Cardiac muscle cell (in vitro differentiated cells and primary cell): ENCODE results near the gene IL20RB. TPM values are rescaled to one million over a fixed set of nuclear protein-coding genes. Genes with fewer than 3 reads are reported as not detected.

Experiments used
- DNase-seq, 2 donors: peaks; one replicate each; pipeline versions ENCODE4 v3.0.0 to v3.0.0-alpha.2; 2010 to 2017; ENCODE audit warnings: low read depth in 1 of 2, low spot score in 1 of 2
- H3K27ac ChIP-seq: fragments of 200-600 bp; sonication (generic); 2 replicates; pipeline ENCODE4 v1.5.1; 2016
- H3K27me3 ChIP-seq: fragments of 200-600 bp; sonication (generic); 2 replicates; pipeline ENCODE4 v1.6.0; 2016; ENCODE audit warnings: control low read depth
- H3K36me3 ChIP-seq: fragments of 200-600 bp; sonication (generic); 2 replicates; pipeline ENCODE4 v1.5.1; 2016; ENCODE audit warnings: control low read depth
- H3K4me1 ChIP-seq: fragments of 200-600 bp; sonication (generic); 2 replicates; pipeline ENCODE4 v1.8.1; 2017; ENCODE audit warnings: low read depth, mild to moderate bottlenecking, mixed run types
- H3K4me3 ChIP-seq: fragments of 200-600 bp; sonication (generic); 2 replicates; pipeline ENCODE4 v1.5.1; 2016; ENCODE audit warnings: mild to moderate bottlenecking
- H3K9me3 ChIP-seq: fragments of 200-600 bp; sonication (generic); 2 replicates; pipeline ENCODE4 v1.5.1; 2017; ENCODE audit warnings: low read depth, mild to moderate bottlenecking, control low read depth
- polyA plus RNA-seq: library from polyadenylated mRNA; unstranded; fragments of >200 nt; fragmentation: Nextera tagmentation; extraction: Ambion mirVana; gene quantifications from 2 replicates; pipeline ENCODE4 v1.2.1, GENCODE V29; 2016
- total RNA-seq: library from RNA; depleted of rRNA; stranded (reverse); fragments of >200 nt; gene quantifications from 2 replicates; pipeline ENCODE4 v1.2.3, GENCODE V29; 2016
- TF ChIP-seq, protein P1 (sequence below): IDR thresholded peaks from 2 replicates; pipeline ENCODE4 v1.5.1; 2012; ENCODE audit warnings: low read depth, mild to moderate bottlenecking, low read length

IL20RB gene
- total and polyA plus RNA-seq, 2 experiments from 2014 or later, result 0.59 to 0.77 TPM

DNA sequence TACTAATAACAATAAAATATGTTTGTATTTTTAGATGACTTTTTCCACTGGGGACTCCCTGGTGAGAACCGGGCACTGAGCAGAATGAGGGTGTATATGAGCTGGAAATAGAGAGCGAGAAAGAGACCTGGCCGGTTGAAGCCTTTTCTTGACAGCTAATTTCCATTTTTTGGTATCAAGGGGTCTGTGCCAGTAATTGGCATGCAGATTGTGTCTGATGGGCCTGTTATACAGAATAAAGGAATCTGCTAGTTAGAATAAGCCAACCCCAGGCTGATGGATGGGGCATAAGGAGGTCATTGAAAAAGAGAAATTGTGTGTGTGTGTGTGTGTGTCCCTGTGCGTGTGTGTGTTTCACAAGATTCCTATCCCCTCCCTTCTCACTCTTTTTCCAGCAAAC lies 83.9 kb downstream of the IL20RB start:
- H3K36me3 ChIP-seq, result no peaks in the 10 kb centered on the region
- TF ChIP-seq, protein P1, sequence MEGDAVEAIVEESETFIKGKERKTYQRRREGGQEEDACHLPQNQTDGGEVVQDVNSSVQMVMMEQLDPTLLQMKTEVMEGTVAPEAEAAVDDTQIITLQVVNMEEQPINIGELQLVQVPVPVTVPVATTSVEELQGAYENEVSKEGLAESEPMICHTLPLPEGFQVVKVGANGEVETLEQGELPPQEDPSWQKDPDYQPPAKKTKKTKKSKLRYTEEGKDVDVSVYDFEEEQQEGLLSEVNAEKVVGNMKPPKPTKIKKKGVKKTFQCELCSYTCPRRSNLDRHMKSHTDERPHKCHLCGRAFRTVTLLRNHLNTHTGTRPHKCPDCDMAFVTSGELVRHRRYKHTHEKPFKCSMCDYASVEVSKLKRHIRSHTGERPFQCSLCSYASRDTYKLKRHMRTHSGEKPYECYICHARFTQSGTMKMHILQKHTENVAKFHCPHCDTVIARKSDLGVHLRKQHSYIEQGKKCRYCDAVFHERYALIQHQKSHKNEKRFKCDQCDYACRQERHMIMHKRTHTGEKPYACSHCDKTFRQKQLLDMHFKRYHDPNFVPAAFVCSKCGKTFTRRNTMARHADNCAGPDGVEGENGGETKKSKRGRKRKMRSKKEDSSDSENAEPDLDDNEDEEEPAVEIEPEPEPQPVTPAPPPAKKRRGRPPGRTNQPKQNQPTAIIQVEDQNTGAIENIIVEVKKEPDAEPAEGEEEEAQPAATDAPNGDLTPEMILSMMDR, result no peak

GRCh38 chr3:137046747-137047146 lies 89.0 kb downstream of the IL20RB start:
- Histone ChIP-seq H3K27me3 (no peaks in the 10 kb centered on the region), H3K27ac (no peak overlapping the region), H3K4me3 (no peak overlapping the region), H3K36me3 (no peaks in the 10 kb centered on the region), H3K4me1 (no peaks in the 10 kb centered on the region), H3K9me3 (no peaks in the 10 kb centered on the region)
- DNase-seq, result no peak
- TF ChIP-seq, protein P1, result no peak

More for the DNA sequence above, 83.9 kb downstream of the IL20RB start:
- DNase-seq, result no peak
- Histone ChIP-seq H3K27ac (no peak overlapping the region), H3K9me3 (no peaks in the 10 kb centered on the region), H3K4me1 (no peaks in the 10 kb centered on the region), H3K27me3 (no peaks in the 10 kb centered on the region), H3K4me3 (no peak overlapping the region)

DNA sequence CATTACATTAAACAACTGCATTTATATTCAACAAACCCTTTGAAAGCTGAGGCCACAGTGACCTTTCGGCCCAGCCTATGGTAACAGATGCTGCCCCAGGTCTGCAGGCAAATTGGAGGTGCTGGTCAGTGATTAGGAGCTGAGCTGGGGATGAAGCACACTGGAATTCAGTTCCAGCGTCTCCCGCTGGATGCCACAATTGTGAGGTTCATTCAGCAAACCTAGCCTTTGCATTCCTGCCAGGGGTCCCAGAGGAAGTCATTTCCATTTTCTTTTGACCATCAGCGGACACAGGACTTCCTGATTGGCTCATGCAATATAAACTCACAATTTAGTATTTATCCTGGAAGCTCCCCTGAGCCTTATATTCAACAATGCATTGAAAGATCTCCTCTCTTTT lies 89.5 kb downstream of the IL20RB start:
- no peak overlapping the region for H3K4me3 ChIP-seq
- TF ChIP-seq, protein P1, result no peak
- H3K36me3 ChIP-seq, result no peaks in the 10 kb centered on the region
- DNase-seq, result no peak
- H3K27me3 ChIP-seq, result no peaks in the 10 kb centered on the region
- H3K4me1 ChIP-seq, result no peaks in the 10 kb centered on the region
- no peaks in the 10 kb centered on the region for H3K9me3 ChIP-seq
- no peak overlapping the region for H3K27ac ChIP-seq

- no peak for DNase-seq
- H3K4me1 ChIP-seq, result no peaks in the 10 kb centered on the region
- no peaks in the 10 kb centered on the region for H3K36me3 ChIP-seq
- TF ChIP-seq, protein P1, result no peak
- no peak overlapping the region for H3K27ac ChIP-seq
- no peaks in the 10 kb centered on the region for H3K27me3 ChIP-seq
- no peaks in the 10 kb centered on the region for H3K9me3 ChIP-seq
- no peak overlapping the region for H3K4me3 ChIP-seq
These were observed 92.5 kb downstream of the IL20RB start for GRCh38 chr3:137050281-137050680.

- Histone ChIP-seq H3K4me1 (no peaks in the 10 kb centered on the region), H3K4me3 (no peak overlapping the region), H3K27ac (no peak overlapping the region), H3K27me3 (no peaks in the 10 kb centered on the region), H3K36me3 (no peaks in the 10 kb centered on the region), H3K9me3 (no peaks in the 10 kb centered on the region)
- TF ChIP-seq, protein P1, result no peak
- DNase-seq, result no peak
These were observed 94.5 kb downstream of the IL20RB start for GRCh38 chr3:137052298-137052697.

Other genes with a start within 250 kb of the IL20RB start
- gene STAG1, start 205.6 kb upstream of the IL20RB start, total RNA-seq, result 18.3 and 21.0 TPM in 2 replicates
- 12.7 and 14.1 TPM in 2 replicates for gene STAG1, start 205.6 kb upstream of the IL20RB start, polyA plus RNA-seq
- gene SLC35G2, start 138.9 kb upstream of the IL20RB start, total RNA-seq, result 0.27 and 0.78 TPM in 2 replicates
- gene SLC35G2, start 138.9 kb upstream of the IL20RB start, polyA plus RNA-seq, result 3.4 and 3.5 TPM in 2 replicates
- 22.6 and 30.3 TPM in 2 replicates for gene NCK1, start 95.8 kb upstream of the IL20RB start, total RNA-seq
- gene NCK1, start 95.8 kb upstream of the IL20RB start, polyA plus RNA-seq, result 24.6 and 28.6 TPM in 2 replicates